ENCODE results near the gene PPP3R1.
A peak's percentile ranks its signal among the peaks of the same experiment; 100 is the strongest.

PPP3R1 gene

GRCh38 chr2:68172521-68172920 lies 79.8 kb downstream of the PPP3R1 start:
- peaks cover 24% of the 10 kb centered on the region for H3K36me3 Mint-ChIP-seq (ENCODE audit: low read depth)
- no peak overlapping the region for H3K27ac Mint-ChIP-seq
- H3K4me3 Mint-ChIP-seq, result no peak overlapping the region
- H3K9me3 Mint-ChIP-seq, result no peaks in the 10 kb centered on the region
- no peaks in the 10 kb centered on the region for H3K27me3 Mint-ChIP-seq
- peaks cover 9% of the 10 kb centered on the region for H3K4me1 Mint-ChIP-seq (ENCODE audit: low read depth)

DNA sequence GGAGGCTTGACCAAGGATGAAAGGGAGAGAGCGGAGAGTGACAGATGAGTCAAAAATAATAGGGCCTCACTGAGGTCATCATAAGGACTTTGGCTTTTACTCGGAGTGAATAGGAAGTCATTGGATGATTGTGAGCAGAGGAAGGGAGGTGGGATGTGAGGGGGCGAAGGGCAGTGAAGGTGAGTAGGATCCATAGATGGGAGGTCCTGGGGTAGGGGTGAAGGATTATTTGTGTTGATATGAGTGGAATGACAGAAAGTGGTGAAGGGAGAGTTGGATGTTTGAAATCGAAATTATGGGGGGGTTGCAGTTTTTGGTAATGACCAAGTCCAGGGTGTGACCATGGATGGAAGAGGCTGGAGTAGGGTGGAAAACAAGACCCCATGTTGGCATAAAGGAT lies 80.6 kb downstream of the PPP3R1 start:
- Mint-ChIP-seq H3K4me1 (ENCODE audit: low read depth) (peaks cover 9% of the 10 kb centered on the region), H3K27me3 (no peaks in the 10 kb centered on the region), H3K36me3 (ENCODE audit: low read depth) (peaks cover 29% of the 10 kb centered on the region), H3K27ac (no peak overlapping the region), H3K9me3 (no peaks in the 10 kb centered on the region), H3K4me3 (no peak overlapping the region)

GRCh38 chr2:68171146-68171545 lies 81.2 kb downstream of the PPP3R1 start:
- H3K27me3 Mint-ChIP-seq, result no peaks in the 10 kb centered on the region
- H3K4me3 Mint-ChIP-seq, result no peak overlapping the region
- peaks cover 9% of the 10 kb centered on the region for H3K4me1 Mint-ChIP-seq (ENCODE audit: low read depth)
- no peak overlapping the region for H3K27ac Mint-ChIP-seq
- H3K36me3 Mint-ChIP-seq (ENCODE audit: low read depth), result peaks cover 29% of the 10 kb centered on the region
- no peaks in the 10 kb centered on the region for H3K9me3 Mint-ChIP-seq

DNA sequence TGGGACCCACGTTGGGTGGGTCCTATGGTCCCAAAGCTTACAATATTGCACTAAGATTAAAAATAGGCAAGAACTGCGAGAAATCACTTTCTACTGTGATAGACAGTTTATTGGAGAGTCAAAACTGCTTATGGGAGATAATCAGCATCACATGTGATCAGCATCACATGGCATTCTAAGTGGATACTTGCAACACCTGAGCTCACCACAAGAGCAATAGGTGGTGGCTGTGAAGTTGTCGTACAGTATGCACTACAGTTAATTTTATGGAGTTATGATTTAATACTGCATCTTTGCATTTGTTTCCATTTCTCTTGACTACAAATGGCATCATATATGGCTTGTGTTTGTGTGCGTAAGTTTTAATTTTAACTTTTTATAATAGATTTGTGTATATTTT lies 83.0 kb downstream of the PPP3R1 start:
- H3K36me3 Mint-ChIP-seq (ENCODE audit: low read depth), result peaks cover 27% of the 10 kb centered on the region

GRCh38 chr2:68167186-68167585 lies 85.1 kb downstream of the PPP3R1 start:
- H3K36me3 Mint-ChIP-seq (ENCODE audit: low read depth), result peaks cover 44% of the 10 kb centered on the region
- H3K4me1 Mint-ChIP-seq (ENCODE audit: low read depth), result peaks cover 4% of the 10 kb centered on the region
- H3K4me3 Mint-ChIP-seq, result no peak overlapping the region
- H3K9me3 Mint-ChIP-seq, result no peaks in the 10 kb centered on the region
- no peak overlapping the region for H3K27ac Mint-ChIP-seq
- H3K27me3 Mint-ChIP-seq, result no peaks in the 10 kb centered on the region

More for the DNA sequence above, 83.0 kb downstream of the PPP3R1 start:
- no peaks in the 10 kb centered on the region for H3K27me3 Mint-ChIP-seq
- H3K9me3 Mint-ChIP-seq, result no peaks in the 10 kb centered on the region
- H3K4me3 Mint-ChIP-seq, result no peak overlapping the region
- no peak overlapping the region for H3K27ac Mint-ChIP-seq
- H3K4me1 Mint-ChIP-seq (ENCODE audit: low read depth), result peaks cover 13% of the 10 kb centered on the region

DNA sequence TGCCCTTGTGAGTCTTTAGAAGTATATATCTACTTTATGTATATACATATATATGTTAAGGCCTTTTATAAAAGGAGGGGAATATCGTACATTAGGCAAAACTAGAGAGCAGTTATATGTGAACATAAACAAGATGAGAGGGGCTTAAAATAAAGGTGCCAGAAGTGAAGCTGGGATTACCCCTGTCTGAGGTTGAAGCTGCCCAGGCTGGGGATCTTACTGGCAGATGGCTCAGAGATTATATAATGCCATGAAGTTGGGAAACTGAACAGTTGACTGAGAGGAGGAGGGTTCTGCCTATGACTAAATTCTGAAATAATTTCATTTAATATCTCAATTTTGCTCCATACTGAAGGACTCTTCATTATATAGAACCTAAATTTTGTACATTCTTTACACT lies 88.7 kb downstream of the PPP3R1 start:
- peaks cover 64% of the 10 kb centered on the region for H3K36me3 Mint-ChIP-seq (ENCODE audit: low read depth)
- no peak overlapping the region for H3K4me3 Mint-ChIP-seq
- H3K9me3 Mint-ChIP-seq, result no peaks in the 10 kb centered on the region
- H3K4me1 Mint-ChIP-seq (ENCODE audit: low read depth), result peaks cover 23% of the 10 kb centered on the region
- no peaks in the 10 kb centered on the region for H3K27me3 Mint-ChIP-seq
- no peak overlapping the region for H3K27ac Mint-ChIP-seq

DNA sequence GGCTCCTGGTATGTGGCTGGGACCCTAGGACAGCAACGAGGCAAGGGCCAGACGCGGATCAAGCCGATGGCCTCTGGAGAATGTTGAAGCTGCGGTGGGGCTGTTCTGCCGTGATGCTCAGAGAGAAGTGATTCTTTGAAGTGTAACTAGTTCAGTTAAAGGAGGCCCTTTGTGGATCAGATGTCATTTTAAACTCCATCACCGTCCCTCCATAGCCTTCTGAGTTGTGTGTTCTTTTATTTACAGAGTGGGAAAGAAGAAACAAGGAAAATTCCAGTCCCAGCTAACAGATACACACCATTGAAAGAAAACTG lies 94.2 kb downstream of the PPP3R1 start:
- Mint-ChIP-seq H3K27me3 (no peaks in the 10 kb centered on the region), H3K36me3 (ENCODE audit: low read depth) (peaks cover 37% of the 10 kb centered on the region), H3K4me3 (peak overlapping the region; percentile 97), H3K9me3 (no peaks in the 10 kb centered on the region), H3K27ac (peak overlapping the region; percentile 100), H3K4me1 (ENCODE audit: low read depth) (peaks cover 59% of the 10 kb centered on the region)

DNA sequence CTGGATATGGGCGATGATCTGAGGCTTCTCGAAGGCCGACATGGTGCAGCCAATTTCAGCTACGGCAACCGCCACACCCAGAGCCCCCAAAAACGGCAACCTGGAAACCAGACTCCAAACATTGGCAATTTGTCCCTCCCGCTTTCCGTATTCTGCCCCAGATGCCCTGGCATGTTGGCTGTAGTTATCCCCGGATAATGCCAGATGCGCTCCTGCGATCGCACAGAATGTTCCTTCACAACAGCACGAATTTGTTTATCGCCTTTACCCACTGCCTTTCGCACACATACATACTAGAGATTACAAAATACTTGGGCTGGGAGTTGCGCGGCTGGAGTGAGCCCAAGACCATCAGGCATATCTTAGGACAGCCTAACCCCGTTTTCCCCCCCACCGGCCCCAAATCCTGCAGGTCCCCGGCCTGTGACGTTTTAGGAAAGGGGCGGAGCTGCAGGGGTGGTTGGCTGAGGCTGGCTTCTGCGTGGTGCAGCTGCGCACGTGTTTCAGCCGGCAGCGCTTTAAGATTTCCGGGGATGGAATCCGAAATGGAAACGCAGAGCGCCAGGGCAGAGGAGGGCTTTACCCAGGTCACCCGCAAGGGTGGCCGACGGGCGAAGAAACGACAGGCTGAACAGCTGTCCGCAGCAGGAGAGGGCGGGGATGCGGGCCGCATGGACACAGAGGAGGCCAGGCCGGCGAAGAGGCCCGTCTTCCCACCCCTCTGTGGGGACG lies 94.8 kb downstream of the PPP3R1 start, which contains the start of gene PNO1:
TSS of gene PNO1 (plus strand) at position 487 of the 732 bp plus-strand sequence. CDS start at position 534, 47 bp downstream.
- Mint-ChIP-seq H3K27me3 (no peaks in the 10 kb centered on the region), H3K4me3 (peak within 1 kb of the TSS; percentile 97), H3K27ac (peak within 1 kb of the TSS; percentile 100), H3K36me3 (ENCODE audit: low read depth) (peaks cover 34% of the 10 kb centered on the region), H3K4me1 (ENCODE audit: low read depth) (peaks cover 64% of the 10 kb centered on the region), H3K9me3 (no peaks in the 10 kb centered on the region)

- H3K36me3 Mint-ChIP-seq (ENCODE audit: low read depth), result peaks cover 29% of the 10 kb centered on the region
- H3K27me3 Mint-ChIP-seq, result no peaks in the 10 kb centered on the region
- peak overlapping the region; percentile 100 for H3K27ac Mint-ChIP-seq
- no peaks in the 10 kb centered on the region for H3K9me3 Mint-ChIP-seq
- H3K4me1 Mint-ChIP-seq (ENCODE audit: low read depth), result peaks cover 70% of the 10 kb centered on the region
- peak overlapping the region; percentile 97 for H3K4me3 Mint-ChIP-seq
Observed at GRCh38 chr2:68157002-68157401, 95.3 kb downstream of the PPP3R1 start.

DNA sequence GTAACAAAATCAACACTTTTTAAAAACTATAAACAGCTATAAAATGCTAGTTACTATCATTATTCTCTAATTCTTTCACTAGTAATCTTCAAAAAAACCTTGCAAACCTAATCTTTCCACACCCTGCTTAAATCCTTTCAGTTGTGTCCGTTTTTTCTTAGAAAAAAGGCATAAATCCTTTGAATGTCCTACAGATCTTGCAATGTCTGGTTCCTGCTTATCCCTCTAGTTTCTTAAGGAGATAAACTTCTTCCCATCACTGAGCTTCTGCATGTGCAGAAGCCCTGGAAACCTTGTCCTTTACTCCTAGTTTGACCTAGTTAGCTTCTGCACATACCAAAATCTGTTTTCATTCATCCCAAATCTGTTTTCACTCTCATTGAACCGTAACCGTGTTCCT lies 95.9 kb downstream of the PPP3R1 start:
- Mint-ChIP-seq H3K9me3 (no peaks in the 10 kb centered on the region), H3K36me3 (ENCODE audit: low read depth) (peaks cover 25% of the 10 kb centered on the region), H3K27ac (peak overlapping the region; percentile 100), H3K4me1 (ENCODE audit: low read depth) (peaks cover 75% of the 10 kb centered on the region), H3K4me3 (peak overlapping the region; percentile 97), H3K27me3 (no peaks in the 10 kb centered on the region)

- H3K36me3 Mint-ChIP-seq (ENCODE audit: low read depth), result peaks cover 24% of the 10 kb centered on the region
- peaks cover 77% of the 10 kb centered on the region for H3K4me1 Mint-ChIP-seq (ENCODE audit: low read depth)
- no peak overlapping the region for H3K27ac Mint-ChIP-seq
- no peaks in the 10 kb centered on the region for H3K9me3 Mint-ChIP-seq
- no peaks in the 10 kb centered on the region for H3K27me3 Mint-ChIP-seq
- H3K4me3 Mint-ChIP-seq, result peak overlapping the region; percentile 97
Observed at GRCh38 chr2:68155618-68156017, 96.7 kb downstream of the PPP3R1 start.

DNA sequence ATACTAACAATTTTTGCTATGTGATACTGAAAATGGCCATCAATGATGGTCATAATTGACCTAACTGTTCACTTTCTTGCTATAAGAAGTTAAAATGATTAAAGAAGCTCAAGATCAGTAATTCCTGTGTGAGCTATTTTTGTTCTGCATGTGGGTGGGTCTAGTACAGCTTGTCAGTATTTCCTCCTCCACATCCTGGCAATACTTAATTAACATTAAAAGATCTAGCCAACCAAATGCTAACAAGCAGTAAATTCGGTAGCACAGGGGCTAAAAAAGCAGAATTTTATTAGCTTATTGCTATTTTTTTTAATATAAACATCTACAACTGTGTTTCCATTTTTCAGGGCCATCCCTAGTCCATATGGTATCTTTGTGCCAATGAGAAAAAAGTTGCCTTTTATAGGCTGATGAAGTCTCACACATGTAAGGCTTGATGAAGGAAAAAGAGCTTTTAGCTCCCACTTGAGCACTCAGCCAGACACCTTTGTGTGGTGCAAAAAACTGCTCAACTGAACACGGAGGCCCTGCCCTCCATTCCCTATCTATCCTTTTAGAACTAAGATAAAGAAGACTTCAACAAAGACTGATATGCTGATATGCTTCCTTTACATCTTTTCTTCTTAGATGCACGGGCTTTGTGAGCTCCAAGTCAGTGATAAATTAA lies 99.5 kb downstream of the PPP3R1 start:
- no peaks in the 10 kb centered on the region for H3K9me3 Mint-ChIP-seq
- peak overlapping the region; percentile 55 for H3K4me3 Mint-ChIP-seq
- H3K27ac Mint-ChIP-seq, result peak overlapping the region; percentile 86
- peaks cover 10% of the 10 kb centered on the region for H3K36me3 Mint-ChIP-seq (ENCODE audit: low read depth)
- H3K4me1 Mint-ChIP-seq (ENCODE audit: low read depth), result peaks cover 57% of the 10 kb centered on the region
- H3K27me3 Mint-ChIP-seq, result no peaks in the 10 kb centered on the region

DNA sequence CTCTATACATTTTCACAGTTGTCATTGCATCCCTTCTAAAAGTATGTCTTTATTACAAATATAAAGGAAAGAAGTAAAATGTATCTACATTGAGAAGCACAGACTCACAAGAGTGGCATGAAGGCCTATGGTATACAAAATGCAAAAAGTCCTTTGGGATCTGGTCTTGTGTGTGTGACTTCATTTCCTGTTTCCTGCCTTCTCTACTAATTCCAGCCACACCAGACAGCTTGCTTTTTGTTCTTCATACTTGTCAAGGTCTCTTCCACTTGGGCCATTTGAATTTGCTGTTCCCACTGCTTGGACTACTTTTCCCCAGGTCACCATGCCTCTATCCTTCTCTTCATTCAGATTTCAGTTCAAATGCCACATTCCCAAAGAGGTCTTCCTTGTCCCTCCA lies 101.3 kb downstream of the PPP3R1 start:
- Mint-ChIP-seq H3K9me3 (no peaks in the 10 kb centered on the region), H3K27me3 (no peaks in the 10 kb centered on the region), H3K36me3 (ENCODE audit: low read depth) (peaks cover 10% of the 10 kb centered on the region), H3K4me3 (peak overlapping the region; percentile 8), H3K27ac (peak overlapping the region; percentile 75), H3K4me1 (ENCODE audit: low read depth) (peaks cover 42% of the 10 kb centered on the region)

DNA sequence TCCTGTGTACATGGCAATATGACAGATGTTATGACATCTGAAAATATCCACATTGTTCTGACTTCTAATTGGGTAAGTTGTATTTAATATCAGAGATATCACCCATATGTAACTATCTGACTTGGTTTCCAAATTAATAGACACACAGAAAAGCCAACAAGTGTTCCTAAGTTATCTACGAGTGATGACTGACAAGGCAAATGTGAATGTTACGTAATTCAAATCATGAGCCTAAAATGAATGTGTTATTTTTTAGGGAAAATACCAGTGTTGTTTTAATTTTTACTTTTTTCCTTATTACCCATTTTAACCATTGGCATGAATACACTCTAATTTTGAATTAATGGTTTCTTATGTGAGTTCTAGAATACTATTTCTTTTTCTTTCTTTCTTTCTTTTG lies 110.5 kb downstream of the PPP3R1 start:
- Mint-ChIP-seq H3K9me3 (no peaks in the 10 kb centered on the region), H3K36me3 (ENCODE audit: low read depth) (peaks cover 31% of the 10 kb centered on the region), H3K4me3 (no peak overlapping the region), H3K27ac (no peak overlapping the region), H3K27me3 (no peaks in the 10 kb centered on the region), H3K4me1 (ENCODE audit: low read depth) (no peaks in the 10 kb centered on the region)

GRCh38 chr2:68135448-68136320 lies 116.6 kb downstream of the PPP3R1 start:
- H3K4me3 Mint-ChIP-seq, result no peak overlapping the region
- no peaks in the 10 kb centered on the region for H3K27me3 Mint-ChIP-seq
- H3K36me3 Mint-ChIP-seq (ENCODE audit: low read depth), result peaks cover 41% of the 10 kb centered on the region
- peaks cover 3% of the 10 kb centered on the region for H3K4me1 Mint-ChIP-seq (ENCODE audit: low read depth)
- H3K9me3 Mint-ChIP-seq, result no peaks in the 10 kb centered on the region
- H3K27ac Mint-ChIP-seq, result no peak overlapping the region
